Muscle layer of duodenum (tissue), 2 donors: ENCODE results near the gene TCF3.

Experiments used
- H3K27ac ChIP-seq: one replicate; pipeline ENCODE4 v1.7.0; 2013; ENCODE audit warnings: mild to moderate bottlenecking, low read length
- H3K27me3 ChIP-seq: one replicate; pipeline ENCODE4 v1.7.0; 2013; ENCODE audit warnings: low read depth, mild to moderate bottlenecking, control low read depth, low read length
- H3K36me3 ChIP-seq, 2 donors: one replicate each; pipeline ENCODE4 v1.7.0; 2013; ENCODE audit warnings: low read length in 2 of 2, control low read depth in 1 of 2, mild to moderate bottlenecking in 1 of 2; ENCODE audit not compliant: insufficient read depth in 2 of 2, control insufficient read depth in 1 of 2
- H3K4me1 ChIP-seq, 2 donors: one replicate each; pipeline ENCODE4 v1.7.0; 2013; ENCODE audit warnings: low read length in 2 of 2, mild to moderate bottlenecking in 2 of 2, control low read depth in 1 of 2, moderate library complexity in 1 of 2; ENCODE audit not compliant: insufficient read depth in 2 of 2, control insufficient read depth in 1 of 2
- H3K4me3 ChIP-seq, 2 donors: one replicate each; pipeline ENCODE4 v1.7.0; 2013; ENCODE audit warnings: low read length in 2 of 2, low read depth in 1 of 2, mild to moderate bottlenecking in 1 of 2
- H3K9me3 ChIP-seq, 2 donors: one replicate each; pipeline ENCODE4 v1.7.0; 2013; ENCODE audit warnings: low read length in 2 of 2, control low read depth in 1 of 2, mild to moderate bottlenecking in 1 of 2; ENCODE audit not compliant: control insufficient read depth in 1 of 2
- donor health status: healthy.

Gene TCF3

DNA sequence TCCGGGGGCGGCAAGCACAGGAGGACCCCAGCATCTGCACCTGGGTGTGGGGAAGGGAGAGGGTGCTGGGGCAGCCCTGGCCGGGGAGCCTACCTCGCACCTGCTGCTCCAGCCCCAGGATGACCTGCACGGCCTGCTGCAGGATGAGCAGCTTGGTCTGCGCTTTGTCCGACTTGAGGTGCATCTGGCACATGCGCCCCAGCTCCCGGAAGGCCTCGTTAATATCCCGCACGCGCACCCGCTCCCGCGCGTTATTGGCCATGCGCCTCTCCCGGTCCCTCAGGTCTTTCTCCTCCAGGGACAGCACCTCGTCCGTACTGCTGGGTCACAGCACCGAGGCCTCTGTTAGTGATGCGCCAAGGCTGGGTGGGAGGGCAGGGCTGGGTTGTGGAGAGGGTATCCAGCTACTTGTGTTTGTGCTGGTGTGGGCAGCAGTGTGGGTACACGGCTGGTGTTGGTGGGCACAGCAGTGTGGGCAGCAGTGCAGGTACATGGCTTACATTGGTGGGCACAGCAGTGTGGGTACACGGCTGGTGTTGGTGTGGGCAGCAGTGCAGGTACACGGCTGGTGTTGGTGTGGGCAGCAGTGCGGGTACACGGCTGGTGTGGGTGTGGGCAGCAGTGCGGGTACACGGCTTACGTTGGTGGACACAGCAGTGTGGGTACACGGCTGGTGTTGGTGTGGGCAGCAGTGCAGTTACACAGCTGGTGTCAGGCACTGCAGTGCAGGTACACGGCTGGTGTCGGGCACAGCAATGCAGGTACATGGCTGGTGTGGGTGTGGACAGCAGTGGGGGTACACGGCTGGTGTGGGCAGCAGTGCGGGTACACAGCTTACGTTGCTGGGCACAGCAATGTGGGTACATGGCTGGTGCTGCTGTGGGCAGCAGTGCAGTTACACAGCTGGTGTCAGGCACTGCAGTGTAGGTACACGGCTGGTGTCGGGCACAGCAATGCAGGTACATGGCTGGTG, 40.0 kb downstream of the TCF3 start:
- Histone ChIP-seq H3K9me3 (no peaks in the 10 kb centered on the region), H3K4me3 (no peak overlapping the region), H3K36me3 (peaks cover 4 to 56% of the 10 kb centered on the region in 2 donors), H3K4me1 (no peaks in the 10 kb centered on the region), H3K27me3 (no peaks in the 10 kb centered on the region), H3K27ac (no peak overlapping the region)

- no peaks in the 10 kb centered on the region for H3K27me3 ChIP-seq
- H3K4me1 ChIP-seq: peaks cover under 1 to 2% of the 10 kb centered on the region in 2 donors
- no peak overlapping the region for H3K4me3 ChIP-seq
- H3K36me3 ChIP-seq: peaks cover 4 to 56% of the 10 kb centered on the region in 2 donors
- H3K9me3 ChIP-seq: no peaks in the 10 kb centered on the region
- no peak overlapping the region for H3K27ac ChIP-seq
Measured at GRCh38 chr19:1611353-1611752, 41.1 kb downstream of the TCF3 start.

- Histone ChIP-seq H3K4me3 (no peak overlapping the region), H3K4me1 (peaks cover 5 to 8% of the 10 kb centered on the region in 2 donors), H3K27me3 (no peaks in the 10 kb centered on the region), H3K36me3 (peaks cover 4 to 52% of the 10 kb centered on the region in 2 donors), H3K9me3 (no peaks in the 10 kb centered on the region), H3K27ac (no peak overlapping the region)
Measured at GRCh38 chr19:1610579-1610978, 41.8 kb downstream of the TCF3 start.

GRCh38 chr19:1609680-1610474, 42.5 kb downstream of the TCF3 start:
- H3K4me1 ChIP-seq: peaks cover 5 to 8% of the 10 kb centered on the region in 2 donors
- no peaks in the 10 kb centered on the region for H3K9me3 ChIP-seq
- no peak overlapping the region for H3K4me3 ChIP-seq
- H3K27ac ChIP-seq: no peak overlapping the region
- peaks cover 4 to 45% of the 10 kb centered on the region in 2 donors for H3K36me3 ChIP-seq
- no peaks in the 10 kb centered on the region for H3K27me3 ChIP-seq

GRCh38 chr19:1609103-1609396, 43.4 kb downstream of the TCF3 start:
- H3K27ac ChIP-seq: no peak overlapping the region
- H3K4me3 ChIP-seq: no peak overlapping the region
- peaks cover 5 to 15% of the 10 kb centered on the region in 2 donors for H3K4me1 ChIP-seq
- no peaks in the 10 kb centered on the region for H3K27me3 ChIP-seq
- peaks cover 0 to 37% of the 10 kb centered on the region in 2 donors for H3K36me3 ChIP-seq
- H3K9me3 ChIP-seq: no peaks in the 10 kb centered on the region

DNA sequence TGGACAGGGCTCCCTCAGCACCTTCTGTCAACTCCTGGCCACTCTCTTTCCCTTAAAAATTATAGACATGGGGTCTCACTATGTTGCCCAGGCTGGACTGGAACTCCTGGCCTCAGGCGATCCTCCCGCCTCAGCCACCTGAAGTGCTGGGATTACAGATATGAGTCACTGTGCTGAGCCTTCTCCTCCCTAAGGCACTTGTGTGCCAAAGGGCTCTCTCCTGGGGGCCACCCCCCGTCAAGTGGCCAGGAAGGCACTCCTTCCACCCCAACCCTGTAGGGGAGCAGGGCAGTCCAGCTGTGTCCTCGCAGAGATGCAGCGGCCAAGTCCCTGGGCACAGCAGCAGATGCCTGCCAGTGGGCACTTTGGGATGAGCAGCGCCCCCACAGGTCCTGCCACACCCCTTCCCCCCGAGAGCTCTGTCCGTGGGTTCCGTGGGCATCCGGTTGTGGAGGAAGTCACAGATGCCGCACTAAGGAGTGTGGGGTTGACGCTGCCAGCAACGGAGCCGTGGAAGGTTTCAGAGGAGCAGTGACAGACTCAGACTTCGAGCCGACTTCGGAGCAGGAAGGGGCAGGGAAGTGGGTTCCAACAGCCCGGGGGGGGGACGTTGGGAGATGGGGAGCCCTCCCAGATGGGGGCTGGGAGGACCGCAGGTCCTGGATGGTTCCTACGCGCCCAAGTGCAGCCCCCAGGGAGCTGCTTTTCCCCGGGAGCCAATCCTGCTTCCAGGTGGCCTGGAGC, 43.9 kb downstream of the TCF3 start:
- H3K27me3 ChIP-seq: no peaks in the 10 kb centered on the region
- no peaks in the 10 kb centered on the region for H3K9me3 ChIP-seq
- H3K4me3 ChIP-seq: no peak overlapping the region
- no peak overlapping the region for H3K27ac ChIP-seq
- peaks cover 5 to 21% of the 10 kb centered on the region in 2 donors for H3K4me1 ChIP-seq
- peaks cover 0 to 32% of the 10 kb centered on the region in 2 donors for H3K36me3 ChIP-seq

GRCh38 chr19:1606138-1606651, 46.2 kb downstream of the TCF3 start:
- no peaks in the 10 kb centered on the region for H3K27me3 ChIP-seq
- peaks cover 5 to 26% of the 10 kb centered on the region in 2 donors for H3K4me1 ChIP-seq
- no peaks in the 10 kb centered on the region for H3K9me3 ChIP-seq
- peak overlapping the region; percentile 72 to 95 for H3K4me3 ChIP-seq
- peaks cover 0 to 11% of the 10 kb centered on the region in 2 donors for H3K36me3 ChIP-seq
- H3K27ac ChIP-seq: peak overlapping the region; percentile 91

- H3K4me1 ChIP-seq: peaks cover 5 to 26% of the 10 kb centered on the region in 2 donors
- H3K27me3 ChIP-seq: no peaks in the 10 kb centered on the region
- H3K9me3 ChIP-seq: no peaks in the 10 kb centered on the region
- H3K4me3 ChIP-seq: peak within 1 kb of the TSS; percentile 87 to 95
- H3K36me3 ChIP-seq: peaks cover 0 to 8% of the 10 kb centered on the region in 2 donors
- peak within 1 kb of the TSS; percentile 91 for H3K27ac ChIP-seq
Measured at GRCh38 chr19:1605236-1606137, 46.9 kb downstream of the TCF3 start, which contains the start of gene UQCR11. TSS of gene UQCR11 (minus strand) at chr19:1605462. CDS start at chr19:1605409, 53 bp downstream.

DNA sequence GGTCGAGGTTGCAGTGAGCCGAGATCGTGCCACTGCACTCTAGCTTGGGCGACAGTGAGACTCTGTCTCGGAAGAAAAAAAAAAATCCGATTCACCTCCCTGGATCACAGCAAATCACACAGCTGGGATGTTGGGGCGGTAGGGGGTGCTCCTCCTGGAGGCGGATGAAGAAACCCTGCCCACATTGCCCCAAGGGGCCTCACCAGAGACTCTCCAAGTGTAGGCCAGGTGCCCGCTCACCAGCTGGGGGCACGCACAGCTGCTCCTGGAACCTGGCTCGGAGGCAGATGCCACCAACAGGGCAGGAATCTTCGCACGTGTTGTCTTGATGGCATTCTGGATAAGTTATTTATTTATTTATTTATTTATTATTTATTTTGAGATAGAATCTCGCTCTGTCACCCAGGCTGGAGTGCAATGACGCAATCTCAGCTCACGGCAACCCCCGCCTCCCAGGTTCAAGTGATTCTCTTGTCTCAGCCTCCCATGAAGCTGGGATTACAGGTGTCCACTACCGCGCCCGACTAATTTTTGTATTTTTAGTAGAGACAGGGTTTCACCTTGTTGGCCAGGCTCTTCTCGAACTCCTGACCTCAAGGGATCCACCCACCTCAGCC, 50.2 kb downstream of the TCF3 start:
- H3K9me3 ChIP-seq: no peaks in the 10 kb centered on the region
- H3K27me3 ChIP-seq: no peaks in the 10 kb centered on the region
- H3K36me3 ChIP-seq: peaks cover 9 to 24% of the 10 kb centered on the region in 2 donors
- H3K4me3 ChIP-seq: no peak overlapping the region
- peaks cover 5 to 26% of the 10 kb centered on the region in 2 donors for H3K4me1 ChIP-seq
- H3K27ac ChIP-seq: no peak overlapping the region

GRCh38 chr19:1601613-1602064, 50.8 kb downstream of the TCF3 start:
- peaks cover 5 to 26% of the 10 kb centered on the region in 2 donors for H3K4me1 ChIP-seq
- H3K27me3 ChIP-seq: no peaks in the 10 kb centered on the region
- H3K27ac ChIP-seq: no peak overlapping the region
- H3K36me3 ChIP-seq: peaks cover 12 to 29% of the 10 kb centered on the region in 2 donors
- H3K9me3 ChIP-seq: no peaks in the 10 kb centered on the region
- no peak overlapping the region for H3K4me3 ChIP-seq
